ENCODE measurements around the gene FAM47B. TPM values are rescaled to one million over a fixed set of nuclear protein-coding genes. Genes with fewer than 3 reads are reported as not detected.

Gene FAM47B
- total RNA-seq: not detected in 2 replicates

DNA sequence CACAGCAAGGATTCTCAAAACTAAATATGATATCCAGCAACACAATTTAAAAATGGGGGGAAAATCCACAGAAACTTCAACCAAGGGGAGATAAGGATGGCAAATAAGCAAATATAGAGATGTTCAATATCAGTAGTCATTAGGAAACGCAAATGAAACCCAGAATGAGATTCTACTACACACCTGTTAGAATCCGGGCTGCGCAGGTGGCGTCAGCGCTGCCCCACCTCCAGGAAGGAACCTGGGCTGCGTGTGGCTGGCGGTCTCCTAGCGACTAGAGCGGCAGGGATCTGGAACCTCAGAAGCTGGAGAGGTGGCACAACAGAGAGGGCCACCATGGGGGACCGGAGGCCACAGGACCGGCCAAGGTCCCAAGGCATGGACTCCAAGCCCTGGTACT lies at the start of gene FAM47B:
TSS of gene FAM47B (plus strand) at position 301 of the 400 bp plus-strand sequence. CDS start at position 337, 36 bp downstream.

Measured in myometrial cell (primary cell).